Smooth muscle cell of the umbilical artery (primary cell): ENCODE results near the gene AP1G2. TPM values are rescaled to one million over a fixed set of nuclear protein-coding genes. Genes with fewer than 3 reads are reported as not detected.

Experiments
- total RNA-seq: library from RNA; depleted of rRNA; stranded (reverse); fragments of >200 nt; gene quantifications from 2 replicates; pipeline ENCODE4 v1.2.3, GENCODE V29; 2014

AP1G2 gene
- total RNA-seq, result 8.9 and 14.0 TPM in 2 replicates

GRCh38 chr14:23567186-23568020, at the start of gene AP1G2:
TSS of gene AP1G2 (minus strand) at chr14:23567791. CDS start at chr14:23567314, 477 bp downstream.

GRCh38 chr14:23578560-23579310, 11.1 kb upstream of the AP1G2 start, which contains the start of gene JPH4:
TSS of gene JPH4 (minus strand) at chr14:23578790. CDS start at chr14:23577453, 1,337 bp downstream.

GRCh38 chr14:23555882-23556699, 11.5 kb downstream of the AP1G2 start, which contains the start of gene THTPA:
TSS of gene THTPA (plus strand) at chr14:23556271. CDS start at chr14:23556758, 487 bp downstream.

GRCh38 chr14:23551266-23552028, 16.1 kb downstream of the AP1G2 start, which contains the start of gene ZFHX2:
TSS of gene ZFHX2 (minus strand) at chr14:23551765. CDS start at chr14:23535325, 16,440 bp downstream.

Other genes with a start within 250 kb of the AP1G2 start
- 98.9 and 104 TPM in 2 replicates for gene PABPN1, start 246.3 kb downstream of the AP1G2 start, total RNA-seq
- gene SLC22A17, start 214.9 kb downstream of the AP1G2 start, total RNA-seq, result 30.4 and 54.9 TPM in 2 replicates
- 1.8 and 5.6 TPM in 2 replicates for gene EFS, start 202.6 kb downstream of the AP1G2 start, total RNA-seq
- not detected in 2 replicates for gene IL25, start 195.0 kb downstream of the AP1G2 start, total RNA-seq
- gene CMTM5, start 190.7 kb downstream of the AP1G2 start, total RNA-seq, result not detected in 2 replicates
- not detected in 2 replicates for gene MYH6, start 159.5 kb downstream of the AP1G2 start, total RNA-seq
- gene MYH7, start 132.1 kb downstream of the AP1G2 start, total RNA-seq, result not detected in 2 replicates
- 34.2 and 41.0 TPM in 2 replicates for gene NGDN, start 98.1 kb downstream of the AP1G2 start, total RNA-seq
- gene ZFHX2, start 16.0 kb downstream of the AP1G2 start, total RNA-seq, result 0.30 and 0.97 TPM in 2 replicates
- gene THTPA, start 11.5 kb downstream of the AP1G2 start, total RNA-seq, result 13.0 and 24.3 TPM in 2 replicates
- gene JPH4, start 11.0 kb upstream of the AP1G2 start, total RNA-seq, result not detected in 2 replicates
- 1.3 and 3.9 TPM in 2 replicates for gene DHRS2, start 68.6 kb upstream of the AP1G2 start, total RNA-seq